GM12872 (cell line): ENCODE data around the gene ZNF782.
A peak's percentile ranks its signal among the peaks of the same experiment; 100 is the strongest.

Experiments used
- CTCF ChIP-seq: IDR thresholded peaks from 3 replicates; pipeline ENCODE4 v1.5.1; 2011; ENCODE audit warnings: low read depth, mild to moderate bottlenecking, low read length, moderate library complexity; ENCODE audit not compliant: insufficient read depth

ZNF782 gene

DNA sequence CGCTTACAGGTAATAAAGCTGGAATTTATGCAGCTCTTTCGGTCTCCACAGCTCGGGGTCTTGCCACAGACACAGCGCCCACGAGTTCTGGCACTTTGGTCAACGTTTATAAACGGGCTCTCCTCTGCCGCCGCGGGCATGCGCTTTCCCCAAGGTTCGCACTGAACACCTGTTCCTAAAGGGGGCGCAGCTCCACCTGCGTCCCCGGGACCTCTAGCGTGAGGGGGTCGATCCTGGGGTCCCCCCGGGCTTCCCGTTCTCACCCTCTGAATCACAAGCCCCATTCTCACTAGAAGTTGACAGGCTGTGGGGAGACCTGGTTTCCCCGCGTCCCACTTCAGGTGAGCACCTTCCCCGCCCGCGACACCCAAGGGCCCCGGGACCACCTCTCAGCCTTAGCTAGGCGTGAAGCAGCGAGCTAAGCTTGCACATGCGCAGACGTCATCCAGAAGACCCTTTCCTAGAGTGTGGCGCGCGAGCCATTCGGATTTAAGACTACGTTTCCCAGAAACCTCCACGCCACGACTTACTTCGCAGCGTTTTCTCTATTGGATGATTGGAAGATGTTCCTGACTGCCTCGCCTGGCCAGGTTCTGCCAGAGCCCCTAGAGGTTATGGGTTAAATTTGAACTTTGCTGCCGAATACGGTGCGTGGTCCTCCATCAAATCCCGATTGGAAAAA lies 21.3 kb upstream of the ZNF782 start:
- TF ChIP-seq CTCF: peak; percentile 50

GRCh38 chr9:96874947-96875460 lies 20.7 kb upstream of the ZNF782 start:
- TF ChIP-seq CTCF: no peak

- no peak for TF ChIP-seq CTCF
Measured at GRCh38 chr9:96874201-96874785, 20.0 kb upstream of the ZNF782 start.

- no peak for TF ChIP-seq CTCF
Measured at GRCh38 chr9:96871176-96871575, 16.9 kb upstream of the ZNF782 start.

- TF ChIP-seq CTCF: no peak
Measured at GRCh38 chr9:96868709-96869108, 14.4 kb upstream of the ZNF782 start.

DNA sequence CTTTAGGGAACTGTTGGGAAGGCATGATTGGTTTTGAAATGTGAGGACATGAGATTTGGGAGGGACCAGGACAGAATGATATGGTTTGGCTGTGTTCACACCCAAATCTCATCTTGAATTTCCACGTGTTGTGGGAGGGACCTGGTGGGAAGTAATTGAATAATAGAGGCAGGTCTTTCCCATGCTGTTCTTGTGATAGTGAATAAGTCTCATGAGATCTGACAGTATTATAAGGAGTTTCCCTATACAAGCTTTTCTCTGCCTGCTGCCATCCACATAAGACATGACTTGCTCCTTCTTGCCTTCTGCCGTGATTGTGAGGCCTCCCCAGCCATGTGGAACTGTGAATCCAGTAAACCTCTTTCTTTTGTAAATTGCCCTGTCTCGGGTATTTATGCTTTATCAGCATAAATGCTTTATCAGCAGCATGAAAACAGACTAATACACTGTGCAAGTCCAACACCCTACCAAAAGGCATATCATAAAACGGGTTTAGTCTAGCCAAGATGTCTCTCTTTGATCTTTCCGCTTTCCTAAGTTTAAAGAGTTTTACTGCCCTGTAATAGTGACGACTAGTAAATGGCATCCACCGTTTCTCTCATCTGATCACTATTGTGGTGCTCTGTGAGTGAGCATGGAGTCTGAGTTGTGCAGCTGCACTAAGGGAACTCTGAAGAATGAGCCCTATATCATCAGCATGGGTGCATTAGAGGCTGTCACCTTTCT lies 12.9 kb upstream of the ZNF782 start:
- TF ChIP-seq CTCF: no peak

DNA sequence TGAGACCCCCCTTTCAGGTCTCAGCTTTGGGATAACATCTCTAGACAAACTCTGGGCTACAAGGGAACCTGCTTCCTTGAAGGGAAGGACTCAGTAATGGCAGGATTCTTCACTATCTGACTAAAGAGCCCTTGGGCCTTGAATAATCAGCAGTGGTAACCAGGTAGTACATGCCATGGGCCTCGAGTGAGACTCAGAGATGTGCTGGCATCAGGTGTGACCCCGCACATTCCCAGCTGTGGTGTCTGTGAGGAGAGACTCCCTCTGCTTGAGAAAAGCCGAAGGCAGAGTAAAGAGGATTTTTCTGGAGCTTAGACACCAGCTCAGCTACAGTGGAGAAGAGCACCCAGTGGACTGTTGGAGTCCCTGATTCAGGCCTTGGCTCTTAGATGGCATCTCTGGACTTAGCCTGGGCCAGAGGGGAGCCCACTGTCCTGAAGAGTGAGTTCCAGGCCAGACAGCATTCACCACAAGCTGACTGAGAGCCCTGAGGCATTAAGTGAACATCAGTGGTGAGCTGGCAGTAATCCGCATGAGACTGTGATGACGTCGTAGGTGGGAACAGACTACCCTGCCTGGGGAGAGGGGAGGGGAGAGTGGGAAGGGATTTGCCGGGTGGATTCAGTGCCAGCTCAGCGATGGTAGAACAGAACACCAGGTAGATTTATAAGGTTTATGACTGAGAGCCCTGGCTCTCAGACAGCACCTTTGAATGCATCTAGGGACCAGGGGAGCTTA lies 5.3 kb upstream of the ZNF782 start:
- no peak for TF ChIP-seq CTCF
